Measurements from ENCODE around the gene IP6K3.

The IP6K3 gene

DNA sequence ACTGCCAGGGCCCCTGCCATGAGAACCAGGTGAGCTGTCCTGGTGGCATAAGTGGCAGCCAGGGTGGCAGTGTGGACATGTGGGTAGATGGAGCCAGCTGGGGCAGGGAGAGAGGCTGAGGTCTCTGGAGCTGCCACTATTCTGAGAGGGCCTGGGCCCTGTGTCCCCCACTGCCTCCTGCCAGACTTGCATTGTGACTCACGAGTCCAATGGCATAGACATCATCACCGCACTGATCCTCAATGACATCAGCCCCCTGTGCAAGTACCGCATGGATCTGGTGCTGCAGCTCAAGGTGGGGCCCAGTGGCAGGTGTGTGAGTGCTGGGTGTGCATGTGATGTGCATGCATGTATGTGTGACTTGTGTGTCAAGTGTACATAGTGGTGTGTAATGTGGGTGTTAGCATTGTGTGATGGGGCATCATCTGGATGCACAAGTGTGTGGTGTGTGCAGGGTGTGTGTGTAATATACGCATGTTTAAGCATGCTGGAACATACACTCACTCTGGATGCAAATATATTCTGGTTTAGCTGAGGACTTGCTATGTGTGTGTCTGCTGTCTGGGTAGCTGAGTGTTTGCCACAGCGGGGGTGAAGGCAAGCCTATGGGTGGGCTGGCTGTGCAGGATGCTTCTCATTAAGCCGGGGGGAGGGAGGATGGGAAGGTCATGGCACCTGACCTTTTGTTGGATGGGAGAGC is 60.3 kb downstream of the IP6K3 start:
- no peak for DNase-seq

- DNase-seq, result no peak
Observed at GRCh38 chr6:33685411-33686224, 61.1 kb downstream of the IP6K3 start.

DNA sequence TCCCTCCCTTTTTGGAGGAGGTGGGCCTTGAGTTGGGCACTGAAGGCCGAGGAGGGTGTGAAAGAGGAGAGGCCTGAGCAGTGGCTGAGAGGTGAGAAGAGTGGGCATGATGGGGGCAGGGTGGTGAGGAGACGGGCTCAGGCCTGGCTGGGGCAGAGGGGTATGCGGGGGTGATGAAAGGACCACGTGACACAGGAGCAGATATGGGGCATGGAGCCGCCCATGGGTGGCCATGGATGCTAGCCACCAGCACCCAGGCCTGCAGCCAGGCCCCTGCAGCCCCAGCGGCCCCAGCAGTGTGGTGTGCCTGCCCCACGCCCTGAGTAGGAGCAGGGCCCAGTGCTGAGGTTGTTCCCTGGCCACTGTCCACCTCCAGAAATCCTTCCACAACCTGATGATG is 61.7 kb downstream of the IP6K3 start:
- no peak for DNase-seq

GRCh38 chr6:33684428-33684896 is 62.2 kb downstream of the IP6K3 start:
- no peak for DNase-seq

DNA sequence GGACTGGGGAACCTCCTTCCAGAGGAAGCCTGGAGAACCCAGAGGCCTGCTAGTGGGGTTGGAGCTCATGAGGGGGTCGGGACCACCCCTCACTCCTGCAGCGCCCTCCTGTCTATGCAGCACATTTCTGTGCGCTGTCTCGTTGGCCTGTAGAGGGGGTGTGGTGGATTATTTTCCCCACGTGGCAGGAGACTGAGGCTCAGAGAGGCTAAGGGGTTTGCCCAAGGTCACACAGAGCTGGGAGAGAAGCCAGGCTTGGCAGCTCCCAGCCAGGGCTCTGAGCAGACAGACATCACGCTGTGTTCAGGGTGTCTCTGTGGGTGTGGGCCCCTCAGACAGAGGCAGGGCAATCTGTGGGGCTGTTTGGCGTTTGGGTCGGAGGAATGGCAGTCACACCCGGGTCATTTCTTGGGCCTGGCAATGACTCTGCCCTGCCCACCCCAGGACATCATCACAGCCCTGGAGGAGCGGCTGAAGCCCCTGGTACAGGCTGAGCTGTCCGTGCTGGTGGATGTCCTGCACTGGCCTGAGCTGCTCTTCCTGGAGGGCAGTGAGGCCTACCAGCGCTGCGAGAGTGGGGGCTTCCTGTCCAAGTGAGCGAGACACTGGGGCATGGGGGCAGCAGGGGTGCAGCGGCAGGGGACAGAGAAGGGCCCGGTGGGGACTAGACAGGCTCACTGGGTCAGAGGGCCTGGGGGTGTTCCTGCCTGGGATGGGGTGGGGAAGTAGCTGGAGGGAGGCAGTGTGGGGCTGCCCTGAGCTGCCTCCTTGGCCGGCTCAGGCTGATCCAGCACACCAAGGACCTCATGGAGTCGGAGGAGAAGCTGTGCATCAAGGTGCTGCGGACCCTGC is 62.9 kb downstream of the IP6K3 start:
- no peak for DNase-seq

GRCh38 chr6:33683051-33683571 is 63.6 kb downstream of the IP6K3 start:
- DNase-seq, result peak in 1 of 2 experiments; percentile 20

DNA sequence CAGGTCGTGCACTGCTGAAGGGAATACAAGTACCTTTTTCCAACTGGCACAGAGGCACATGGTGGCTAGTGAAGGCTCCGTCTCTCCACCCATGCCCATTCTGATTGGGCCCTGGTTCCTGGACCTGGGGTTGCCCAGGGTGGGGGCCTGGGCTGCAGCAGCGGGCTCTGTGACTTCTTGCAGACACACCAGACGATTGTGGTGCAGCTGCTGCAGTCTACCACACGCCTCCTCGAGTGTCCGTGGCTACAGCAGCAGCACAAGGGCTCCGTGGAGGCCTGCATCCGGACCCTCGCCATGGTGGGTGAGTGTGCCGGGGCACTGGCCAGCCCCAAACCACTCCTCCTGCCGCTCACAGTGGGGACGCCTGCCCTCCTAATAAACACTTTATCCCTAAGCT is 64.4 kb downstream of the IP6K3 start:
- no peak for DNase-seq

- no peak for DNase-seq
Observed at GRCh38 chr6:33679761-33680160, 66.9 kb downstream of the IP6K3 start.

DNA sequence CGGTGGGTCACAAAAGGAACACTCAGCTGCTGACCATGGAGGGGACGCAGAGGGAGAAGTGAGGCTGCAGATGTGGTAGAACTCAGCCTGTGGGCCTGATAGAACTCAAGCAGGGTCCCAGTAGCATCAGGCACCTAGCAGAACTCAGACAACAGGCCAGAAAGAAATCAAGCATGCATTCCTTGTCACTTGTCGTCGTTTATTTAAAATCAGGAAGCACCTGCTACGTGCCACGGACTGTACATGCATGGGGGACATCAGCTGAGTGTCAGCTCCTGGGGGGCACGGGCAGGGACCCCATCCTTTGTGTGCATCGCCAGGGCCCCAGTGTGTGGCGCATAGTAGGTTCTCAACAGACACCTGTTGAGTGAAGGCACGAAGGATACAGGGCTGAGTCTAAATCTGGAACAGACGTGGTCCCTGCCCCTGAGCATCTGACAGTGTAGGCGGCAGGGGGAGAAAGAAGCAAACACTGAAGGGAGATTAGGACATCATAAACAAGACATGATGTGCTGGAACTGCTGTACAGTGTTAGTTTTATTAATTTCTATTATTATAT is 67.7 kb downstream of the IP6K3 start:
- no peak for DNase-seq

GRCh38 chr6:33678233-33678931 is 68.3 kb downstream of the IP6K3 start:
- no peak for DNase-seq

GRCh38 chr6:33677689-33678088 is 69.0 kb downstream of the IP6K3 start:
- no peak for DNase-seq

DNA sequence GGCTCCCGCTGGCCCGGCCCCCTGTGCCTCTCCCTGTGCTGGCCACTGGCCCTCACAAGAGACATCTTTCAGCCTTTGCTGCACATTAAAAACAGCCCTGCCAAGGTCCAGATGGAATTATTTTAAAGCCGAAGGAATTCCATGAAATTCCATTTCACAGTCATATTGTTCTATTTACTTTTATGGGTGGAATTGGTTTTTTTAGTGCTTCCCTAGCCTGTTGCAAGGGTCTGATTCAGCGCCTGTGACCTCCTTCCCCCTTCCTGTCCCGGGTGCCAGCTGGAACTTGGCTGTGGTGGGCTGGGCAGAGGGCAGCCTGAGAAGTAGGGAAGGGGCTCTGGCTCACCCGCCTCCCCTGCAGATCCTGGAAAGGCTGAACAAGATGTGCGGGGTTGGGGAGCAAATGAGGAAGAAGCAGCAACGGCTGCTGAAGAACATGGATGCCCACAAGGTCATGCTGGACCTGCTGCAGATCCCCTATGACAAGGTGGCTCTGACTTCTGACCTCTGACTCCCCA is 69.5 kb downstream of the IP6K3 start:
- no peak for DNase-seq

DNA sequence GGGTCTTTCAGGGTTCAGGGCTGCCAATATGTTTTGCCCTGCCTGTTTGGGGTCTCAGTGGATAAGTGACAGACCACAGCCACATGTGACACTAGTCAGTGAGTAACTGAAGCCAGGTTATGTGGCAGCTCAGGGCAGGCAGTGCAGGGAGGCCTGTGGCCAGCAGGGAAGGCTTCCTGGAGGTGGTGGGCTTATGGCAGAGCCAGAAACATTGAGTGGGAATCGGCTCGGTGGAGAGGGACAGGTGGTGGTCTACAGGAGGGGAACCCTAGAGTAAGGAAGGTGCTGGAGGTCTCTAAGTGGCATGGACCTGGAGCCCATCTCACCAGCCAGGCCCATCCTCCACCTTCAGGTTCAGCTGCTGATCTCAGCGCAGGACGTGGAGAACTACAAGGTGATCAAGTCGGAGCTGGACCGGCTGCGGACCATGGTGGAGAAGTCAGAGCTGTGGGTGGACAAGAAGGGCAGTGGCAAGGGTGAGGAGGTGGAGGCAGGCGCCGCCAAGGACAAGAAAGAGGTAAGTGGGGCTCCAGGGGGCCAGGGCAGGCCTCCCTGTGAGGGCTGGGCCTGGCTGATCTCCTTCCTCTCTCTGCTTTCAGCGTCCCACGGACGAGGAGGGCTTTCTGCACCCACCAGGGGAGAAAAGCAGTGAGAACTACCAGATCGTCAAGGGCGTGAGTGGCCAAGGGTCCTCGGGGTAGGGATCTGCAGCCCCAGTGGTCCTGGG is 70.1 kb downstream of the IP6K3 start:
- no peak for DNase-seq

- DNase-seq, result no peak
Observed at GRCh38 chr6:33675968-33676367, 70.7 kb downstream of the IP6K3 start.

- no peak for DNase-seq
Observed at GRCh38 chr6:33673851-33674250, 72.9 kb downstream of the IP6K3 start.

DNA sequence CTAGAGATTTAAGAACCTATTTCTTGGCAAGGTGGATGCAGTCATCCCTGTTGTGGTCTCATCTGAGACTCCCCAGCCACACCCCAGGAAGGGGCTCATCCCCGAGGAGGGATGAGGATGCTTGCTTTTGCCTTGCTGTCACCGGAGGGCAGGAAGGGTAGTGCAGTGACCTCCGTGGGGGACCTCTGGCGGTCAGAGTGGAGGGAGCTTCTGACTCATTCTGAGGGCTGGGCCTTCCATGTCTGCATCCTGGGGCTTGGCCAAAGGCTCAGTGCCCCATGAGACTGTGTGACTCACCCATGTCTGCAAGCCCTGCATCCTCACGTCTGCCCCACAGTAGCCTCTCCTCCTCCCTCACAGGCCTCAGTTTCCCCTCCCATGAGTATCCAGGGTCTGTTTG is 73.9 kb downstream of the IP6K3 start:
- no peak for DNase-seq

GRCh38 chr6:33671744-33672072 is 75.0 kb downstream of the IP6K3 start:
- no peak for DNase-seq
